ENCODE measurements around the gene MADCAM1. TPM values are rescaled to one million over a fixed set of nuclear protein-coding genes. Genes with fewer than 3 reads are reported as not detected.

Gene MADCAM1
- total and polyA plus RNA-seq, 10 of the 15 experiments (the other 5 are each of a cell fraction or from before 2014, with no cell fraction given), result 0.06 to 0.32 (median 0.31) TPM; not detected in 5

- TF ChIP-seq TAF1 (IDR thresholded peaks at IDR 0.05; ENCODE audit: borderline replicate concordance, low read depth, low read length) (no peak), EED (IDR thresholded peaks at IDR 0.05; ENCODE audit: low read depth) (no peak)
- TF ChIP-seq, protein P1, sequence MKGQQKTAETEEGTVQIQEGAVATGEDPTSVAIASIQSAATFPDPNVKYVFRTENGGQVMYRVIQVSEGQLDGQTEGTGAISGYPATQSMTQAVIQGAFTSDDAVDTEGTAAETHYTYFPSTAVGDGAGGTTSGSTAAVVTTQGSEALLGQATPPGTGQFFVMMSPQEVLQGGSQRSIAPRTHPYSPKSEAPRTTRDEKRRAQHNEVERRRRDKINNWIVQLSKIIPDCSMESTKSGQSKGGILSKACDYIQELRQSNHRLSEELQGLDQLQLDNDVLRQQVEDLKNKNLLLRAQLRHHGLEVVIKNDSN (IDR thresholded peaks at IDR 0.05; ENCODE audit: borderline replicate concordance, extremely low read length, insufficient read depth, low read depth, low read length), result no peak
Measured at GRCh38 chr19:463483-464207, 32.6 kb upstream of the MADCAM1 start (continued).

DNA sequence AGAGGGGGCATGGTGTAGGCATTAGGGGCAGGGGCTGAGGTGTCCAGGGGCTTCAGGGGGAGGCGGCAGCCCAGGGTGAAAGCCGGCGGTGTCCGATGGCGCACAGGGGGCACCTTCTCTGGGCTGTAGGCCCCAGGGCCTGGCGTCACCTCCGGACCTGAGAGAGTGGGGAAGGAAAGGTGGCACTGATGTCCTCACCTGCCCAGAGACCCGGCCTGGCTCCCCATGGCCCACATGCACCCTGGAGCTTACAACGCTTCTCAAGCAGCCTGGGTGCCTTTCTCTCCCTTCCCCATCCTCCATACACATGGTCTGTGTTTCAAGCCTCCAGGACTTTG lies 32.1 kb upstream of the MADCAM1 start:
- intact Hi-C loops (cut with micrococcal nuclease; ENCODE audit: unreplicated experiment) (no loop called here), in situ Hi-C loops (cut with MboI) (no loop called here)
- Histone ChIP-seq H3K4me3 (no peak overlapping the region), H3K4me2 (ENCODE audit: control insufficient read depth, insufficient read depth) (no peak overlapping the region), H3K9me3 (replicated peaks; ENCODE audit: control insufficient read depth, insufficient read depth, low read length) (no peaks in the 10 kb centered on the region), H4K20me1 (ENCODE audit: control insufficient read depth, insufficient read depth) (no peaks in the 10 kb centered on the region), H3K4me1 (ENCODE audit: control insufficient read depth, insufficient read depth, low read length) (no peaks in the 10 kb centered on the region), H3K27me3 (replicated peaks in 1 of 2; ENCODE audit: control insufficient read depth in 2 of 2, insufficient read depth in 2 of 2, low read length in 1 of 2) (no peaks in the 10 kb centered on the region), H3K79me2 (ENCODE audit: control insufficient read depth, insufficient read depth, low read length) (no peaks in the 10 kb centered on the region), H3K9ac (ENCODE audit: control insufficient read depth, insufficient read depth, low read length) (no peak overlapping the region), H3K27ac (ENCODE audit: control insufficient read depth, insufficient read depth) (no peak overlapping the region), H2AFZ (ENCODE audit: control insufficient read depth, low read depth, low read length) (no peak overlapping the region), H3K36me3 (ENCODE audit: control insufficient read depth in 2 of 2, insufficient read depth in 2 of 2, low read length in 1 of 2) (no peaks in the 10 kb centered on the region)
- ChIA-PET SMC1A (ENCODE audit: uncharacterized antibody, unreplicated experiment) (no interaction called here), CTCF (no interaction called here), POLR2A (no interaction called here), RAD21 (ENCODE audit: unreplicated experiment) (no interaction called here)
- no peak for FAIRE-seq
- DNase-seq (ENCODE audit: low read depth, low spot score), result no peak
- ATAC-seq, result no peak
- BruUV-seq (replicated peaks), result no TSS peak
- 70% methylated on average over 9 of the region's 9 CpGs for WGBS (ENCODE audit: insufficient coverage, insufficient replicate concordance, low lambda C conversion rate, missing lambda C conversion rate)
- TF ChIP-seq ZSCAN29 (IDR thresholded peaks at IDR 0.05), result no peak
- no peak for TF ChIP-seq CEBPB (IDR thresholded peaks at IDR 0.05; ENCODE audit: borderline replicate concordance in 1 of 2, low read depth in 2 of 2, low read length in 2 of 2)
- no peak for TF ChIP-seq MYC (IDR thresholded peaks at IDR 0.05; ENCODE audit: insufficient read depth, insufficient read length, insufficient replicate concordance, low read length, severe bottlenecking)
- no peak for TF ChIP-seq FOXK2 (IDR thresholded peaks at IDR 0.05)
- no peak for TF ChIP-seq E2F4 (IDR thresholded peaks at IDR 0.05; ENCODE audit: low read depth, low read length)
- TF ChIP-seq SMAD1 (IDR thresholded peaks at IDR 0.05; ENCODE audit: low read depth, partially characterized antibody), result no peak
- TF ChIP-seq MAX (IDR thresholded peaks at IDR 0.05; ENCODE audit: low read depth, low read length), result no peak
- no peak for TF ChIP-seq STAT3 (IDR thresholded peaks at IDR 0.05; ENCODE audit: low read depth, low read length)
- no peak for TF ChIP-seq MEF2A (IDR thresholded peaks at IDR 0.05; ENCODE audit: insufficient read depth, low read depth, low read length)
- TF ChIP-seq TARDBP (IDR thresholded peaks at IDR 0.05; ENCODE audit: borderline replicate concordance), result no peak
- TF ChIP-seq GATAD2B (conservative IDR thresholded peaks at IDR 0.05; ENCODE audit: low read depth), result no peak
- TF ChIP-seq BACH1 (IDR thresholded peaks at IDR 0.05; ENCODE audit: borderline replicate concordance), result no peak
- TF ChIP-seq, protein P2, sequence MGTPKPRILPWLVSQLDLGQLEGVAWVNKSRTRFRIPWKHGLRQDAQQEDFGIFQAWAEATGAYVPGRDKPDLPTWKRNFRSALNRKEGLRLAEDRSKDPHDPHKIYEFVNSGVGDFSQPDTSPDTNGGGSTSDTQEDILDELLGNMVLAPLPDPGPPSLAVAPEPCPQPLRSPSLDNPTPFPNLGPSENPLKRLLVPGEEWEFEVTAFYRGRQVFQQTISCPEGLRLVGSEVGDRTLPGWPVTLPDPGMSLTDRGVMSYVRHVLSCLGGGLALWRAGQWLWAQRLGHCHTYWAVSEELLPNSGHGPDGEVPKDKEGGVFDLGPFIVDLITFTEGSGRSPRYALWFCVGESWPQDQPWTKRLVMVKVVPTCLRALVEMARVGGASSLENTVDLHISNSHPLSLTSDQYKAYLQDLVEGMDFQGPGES (IDR thresholded peaks at IDR 0.05), result no peak
- TF ChIP-seq RELA (IDR thresholded peaks at IDR 0.05; ENCODE audit: borderline replicate concordance, partially characterized antibody), result no peak
- TF ChIP-seq, protein P3, sequence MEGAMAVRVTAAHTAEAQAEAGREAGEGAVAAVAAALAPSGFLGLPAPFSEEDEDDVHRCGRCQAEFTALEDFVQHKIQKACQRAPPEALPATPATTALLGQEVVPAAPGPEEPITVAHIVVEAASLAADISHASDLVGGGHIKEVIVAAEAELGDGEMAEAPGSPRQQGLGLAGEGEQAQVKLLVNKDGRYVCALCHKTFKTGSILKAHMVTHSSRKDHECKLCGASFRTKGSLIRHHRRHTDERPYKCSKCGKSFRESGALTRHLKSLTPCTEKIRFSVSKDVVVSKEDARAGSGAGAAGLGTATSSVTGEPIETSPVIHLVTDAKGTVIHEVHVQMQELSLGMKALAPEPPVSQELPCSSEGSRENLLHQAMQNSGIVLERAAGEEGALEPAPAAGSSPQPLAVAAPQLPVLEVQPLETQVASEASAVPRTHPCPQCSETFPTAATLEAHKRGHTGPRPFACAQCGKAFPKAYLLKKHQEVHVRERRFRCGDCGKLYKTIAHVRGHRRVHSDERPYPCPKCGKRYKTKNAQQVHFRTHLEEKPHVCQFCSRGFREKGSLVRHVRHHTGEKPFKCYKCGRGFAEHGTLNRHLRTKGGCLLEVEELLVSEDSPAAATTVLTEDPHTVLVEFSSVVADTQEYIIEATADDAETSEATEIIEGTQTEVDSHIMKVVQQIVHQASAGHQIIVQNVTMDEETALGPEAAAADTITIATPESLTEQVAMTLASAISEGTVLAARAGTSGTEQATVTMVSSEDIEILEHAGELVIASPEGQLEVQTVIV (IDR thresholded peaks at IDR 0.05; ENCODE audit: borderline replicate concordance, partially characterized antibody), result no peak
